MCF 10A (cell line): ENCODE data around the gene LYRM2. TPM values are rescaled to one million over a fixed set of nuclear protein-coding genes. Genes with fewer than 3 reads are reported as not detected.

Experiments
- BruUV-seq: library from RNA; stranded (reverse); fragments of 400-500 nt; replicated peaks from 2 replicates; lab custom pipeline; 2021; lab: Mats Ljungman, UMichigan
- CTCF ChIA-PET: fragments of 300-600 bp; sonication (Branson Sonifier 250); formaldehyde crosslinking; extraction: SDS; loops from one replicate; lab custom pipeline; 2021; ENCODE audit warnings: antibody characterized with exemption, inconsistent platforms; lab: Yijun Ruan, JAX
- POLR2A ChIA-PET: fragments of 300-600, 350-650 bp; sonication (Branson Sonifier 250); formaldehyde crosslinking; extraction: SDS; loops from one replicate; lab custom pipeline; 2020; ENCODE audit warnings: antibody characterized with exemption, inconsistent platforms; lab: Yijun Ruan, JAX
- DNase-seq: peaks from one replicate; pipeline ENCODE4 v3.0.0-alpha.2; 2018; ENCODE audit not compliant: unreplicated experiment
- H3K27ac Mint-ChIP-seq: one replicate; pipeline ENCODE4 v1.8.0; 2022; ENCODE audit warnings: mild to moderate bottlenecking, low read depth, mixed read lengths; ENCODE audit not compliant: unreplicated experiment
- H3K27me3 Mint-ChIP-seq: one replicate; pipeline ENCODE4 v1.8.0; 2022; ENCODE audit warnings: mixed read lengths; ENCODE audit not compliant: insufficient read depth, unreplicated experiment
- H3K36me3 Mint-ChIP-seq: one replicate; pipeline ENCODE4 v1.8.0; 2022; ENCODE audit warnings: mild to moderate bottlenecking, moderate library complexity, mixed read lengths; ENCODE audit not compliant: insufficient read depth, unreplicated experiment
- H3K4me1 Mint-ChIP-seq: one replicate; pipeline ENCODE4 v1.8.0; 2022; ENCODE audit warnings: mixed read lengths; ENCODE audit not compliant: insufficient read depth, unreplicated experiment
- H3K4me3 Mint-ChIP-seq: one replicate; pipeline ENCODE4 v1.8.0; 2022; ENCODE audit warnings: mild to moderate bottlenecking, moderate library complexity, mixed read lengths; ENCODE audit not compliant: unreplicated experiment
- H3K9me3 Mint-ChIP-seq: one replicate; pipeline ENCODE4 v1.8.0; 2022; ENCODE audit warnings: mixed read lengths; ENCODE audit not compliant: unreplicated experiment
- CTCF ChIP-seq: fragments of 200-600 bp; IDR thresholded peaks from one replicate; pipeline ENCODE4 v1.8.0; 2022; ENCODE audit warnings: antibody characterized with exemption, mild to moderate bottlenecking; ENCODE audit not compliant: unreplicated experiment
- intact Hi-C: fragments of 100-400 bp; cut with micrococcal nuclease; formaldehyde crosslinking; loops from 2 replicates; pipeline ENCODE4 v1.14.1; 2022
- total RNA-seq: library from RNA; stranded (reverse); gene quantifications from 2 replicates; pipeline ENCODE4 v1.2.3, GENCODE V29; 2022

Gene LYRM2
- total RNA-seq, 1 experiment from 2014 or later, result 41.1 TPM

GRCh38 chr6:89566930-89567629 is 71.5 kb downstream of the LYRM2 start:
- peaks cover 82% of the 10 kb centered on the region for H3K27me3 Mint-ChIP-seq
- no peak for DNase-seq
- H3K36me3 Mint-ChIP-seq, result no peaks in the 10 kb centered on the region
- H3K9me3 Mint-ChIP-seq, result no peaks in the 10 kb centered on the region
- no peak overlapping the region for H3K4me3 Mint-ChIP-seq
- intact Hi-C loops, result no loop called here
- ChIA-PET CTCF (no interaction called here), POLR2A (interaction anchor here (0.7 kb wide), 1 partner anchor 52 kb away, joined by 3 read pairs; no protein-coding TSS in a partner anchor)
- no peak overlapping the region for H3K27ac Mint-ChIP-seq
- BruUV-seq, result no TSS peak
- H3K4me1 Mint-ChIP-seq, result no peaks in the 10 kb centered on the region
- no peak for TF ChIP-seq CTCF

GRCh38 chr6:89566008-89566800 is 72.3 kb downstream of the LYRM2 start:
- no peak for DNase-seq
- Mint-ChIP-seq H3K36me3 (no peaks in the 10 kb centered on the region), H3K27me3 (peaks cover 82% of the 10 kb centered on the region), H3K27ac (no peak overlapping the region), H3K4me3 (no peak overlapping the region), H3K9me3 (no peaks in the 10 kb centered on the region), H3K4me1 (no peaks in the 10 kb centered on the region)
- intact Hi-C loops, result no loop called here
- ChIA-PET CTCF (no interaction called here), POLR2A (interaction anchor here (0.7 kb wide), 1 partner anchor 51 kb away, joined by 3 read pairs; no protein-coding TSS in a partner anchor)
- no peak for TF ChIP-seq CTCF
- BruUV-seq, result no TSS peak

- DNase-seq, result no peak
- Mint-ChIP-seq H3K9me3 (no peaks in the 10 kb centered on the region), H3K4me1 (no peaks in the 10 kb centered on the region), H3K36me3 (no peaks in the 10 kb centered on the region), H3K27me3 (peaks cover 74% of the 10 kb centered on the region), H3K4me3 (no peak overlapping the region), H3K27ac (no peak overlapping the region)
- BruUV-seq, result no TSS peak
- POLR2A ChIA-PET, result no interaction called here
- CTCF ChIA-PET, result interaction anchor here (0.6 kb wide), 1 partner anchor 168 kb away, joined by 3 read pairs; no protein-coding TSS in a partner anchor
- TF ChIP-seq CTCF, result no peak
- intact Hi-C loops, result no loop called here
These were observed 73.7 kb downstream of the LYRM2 start for GRCh38 chr6:89564752-89565427.

GRCh38 chr6:89563866-89564265 is 74.7 kb downstream of the LYRM2 start:
- Mint-ChIP-seq H3K27ac (no peak overlapping the region), H3K9me3 (no peaks in the 10 kb centered on the region), H3K27me3 (peaks cover 83% of the 10 kb centered on the region), H3K36me3 (no peaks in the 10 kb centered on the region), H3K4me3 (no peak overlapping the region), H3K4me1 (no peaks in the 10 kb centered on the region)
- intact Hi-C loops, result no loop called here
- ChIA-PET CTCF (no interaction called here), POLR2A (no interaction called here)
- DNase-seq, result no peak
- TF ChIP-seq CTCF, result no peak
- BruUV-seq, result no TSS peak
